ENCODE results near the gene MCUR1. TPM values are rescaled to one million over a fixed set of nuclear protein-coding genes. Genes with fewer than 3 reads are reported as not detected.

Gene MCUR1
- total and polyA plus RNA-seq, 8 donors, result 2.3 to 16.4 (median 8.9) TPM

DNA sequence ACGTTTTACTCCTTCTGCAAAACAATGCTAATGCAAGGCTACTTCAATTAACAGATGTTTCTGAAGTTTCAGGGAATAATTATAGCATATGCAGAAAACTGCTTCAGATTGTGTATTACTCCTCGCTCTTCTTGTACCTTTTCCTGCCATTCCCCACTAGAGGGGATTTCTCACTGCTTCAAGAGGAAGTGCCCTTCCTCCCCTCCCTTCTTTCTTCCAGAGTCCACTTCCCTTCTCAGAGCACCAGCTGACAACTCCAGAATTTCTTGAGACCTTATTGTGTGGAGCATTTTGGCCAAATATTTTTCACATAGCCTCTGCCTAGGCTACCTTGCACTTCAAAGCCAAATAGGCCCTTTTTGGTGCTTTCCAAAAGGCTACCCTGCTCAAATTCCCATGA, 12.7 kb upstream of the MCUR1 start:
- Histone ChIP-seq H3K9me3 (peaks cover 2 to 17% (median 8%) of the 10 kb centered on the region in 4 donors), H3K4me1 (no peaks in the 10 kb centered on the region), H3K27me3 (peaks cover 0 to 3% (median 0%) of the 10 kb centered on the region in 3 donors), H3K27ac (no peak overlapping the region), H3K36me3 (no peaks in the 10 kb centered on the region), H3K4me3 (no peak overlapping the region)
- intact Hi-C loops (cut with DNase I; ENCODE audit: low total_unique reads), result no loop called here
- TF ChIP-seq POLR2AphosphoS5 (IDR thresholded peaks at IDR 0.05) (no peak), EP300 (IDR thresholded peaks at IDR 0.05) (no peak), POLR2A (IDR thresholded peaks at IDR 0.05) (no peak)
- TF ChIP-seq, protein P1, sequence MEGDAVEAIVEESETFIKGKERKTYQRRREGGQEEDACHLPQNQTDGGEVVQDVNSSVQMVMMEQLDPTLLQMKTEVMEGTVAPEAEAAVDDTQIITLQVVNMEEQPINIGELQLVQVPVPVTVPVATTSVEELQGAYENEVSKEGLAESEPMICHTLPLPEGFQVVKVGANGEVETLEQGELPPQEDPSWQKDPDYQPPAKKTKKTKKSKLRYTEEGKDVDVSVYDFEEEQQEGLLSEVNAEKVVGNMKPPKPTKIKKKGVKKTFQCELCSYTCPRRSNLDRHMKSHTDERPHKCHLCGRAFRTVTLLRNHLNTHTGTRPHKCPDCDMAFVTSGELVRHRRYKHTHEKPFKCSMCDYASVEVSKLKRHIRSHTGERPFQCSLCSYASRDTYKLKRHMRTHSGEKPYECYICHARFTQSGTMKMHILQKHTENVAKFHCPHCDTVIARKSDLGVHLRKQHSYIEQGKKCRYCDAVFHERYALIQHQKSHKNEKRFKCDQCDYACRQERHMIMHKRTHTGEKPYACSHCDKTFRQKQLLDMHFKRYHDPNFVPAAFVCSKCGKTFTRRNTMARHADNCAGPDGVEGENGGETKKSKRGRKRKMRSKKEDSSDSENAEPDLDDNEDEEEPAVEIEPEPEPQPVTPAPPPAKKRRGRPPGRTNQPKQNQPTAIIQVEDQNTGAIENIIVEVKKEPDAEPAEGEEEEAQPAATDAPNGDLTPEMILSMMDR (IDR thresholded peaks at IDR 0.05), result no peak
- WGBS, 5 donors, result 82 to 91% (median 85%) methylated on average over 2 of the region's 2 CpGs
- no peak for DNase-seq

DNA sequence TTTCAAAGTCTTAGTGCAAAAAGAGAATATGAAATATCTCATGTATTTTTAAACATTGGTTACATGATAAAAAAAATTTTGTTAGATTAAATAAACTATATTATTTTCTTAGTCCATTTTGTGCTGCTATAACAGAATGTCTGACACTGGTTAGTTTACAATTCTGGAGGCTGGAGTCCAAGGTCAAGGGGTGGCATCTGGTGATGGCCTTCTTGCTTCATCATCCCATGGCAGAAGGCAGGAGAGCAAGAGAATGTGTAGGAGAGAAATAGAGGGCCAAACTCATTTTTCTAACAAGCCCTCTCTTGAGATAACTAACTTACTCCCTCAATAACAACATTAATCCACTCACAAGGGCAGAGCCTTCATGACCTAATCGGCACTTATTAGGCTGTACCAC, 11.5 kb upstream of the MCUR1 start:
- WGBS, 5 donors, result 91 to 97% (median 96%) methylated on average over 1 of the region's 1 CpG
- TF ChIP-seq POLR2A (IDR thresholded peaks at IDR 0.05) (no peak), POLR2AphosphoS5 (IDR thresholded peaks at IDR 0.05) (no peak), EP300 (IDR thresholded peaks at IDR 0.05) (no peak)
- TF ChIP-seq, protein P1 (IDR thresholded peaks at IDR 0.05), result no peak
- intact Hi-C loops (cut with DNase I; ENCODE audit: low total_unique reads), result no loop called here

DNA sequence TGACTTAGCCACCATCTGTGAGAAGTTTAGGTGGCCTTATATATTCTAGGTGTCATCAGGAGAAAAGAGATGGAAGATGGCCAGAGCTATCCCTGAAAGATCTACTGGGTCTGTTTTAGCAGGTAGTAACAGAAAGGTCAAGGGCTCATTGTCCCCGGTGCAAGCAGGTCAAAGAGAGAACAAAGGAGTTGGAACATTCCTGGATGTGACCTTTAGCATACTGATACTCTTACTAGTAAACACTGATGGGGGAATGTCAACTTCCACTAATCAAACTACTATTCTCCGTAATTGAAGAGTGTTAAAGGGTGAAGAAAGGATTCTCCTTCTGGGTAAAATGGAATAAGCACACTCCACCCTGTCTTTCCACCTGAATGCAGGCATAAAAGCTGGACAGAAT, 4.0 kb upstream of the MCUR1 start:
- peaks cover 0 to 11% (median 10%) of the 10 kb centered on the region in 4 donors for H3K4me1 ChIP-seq
- TF ChIP-seq, protein P1 (IDR thresholded peaks at IDR 0.05), result no peak
- no peaks in the 10 kb centered on the region for H3K9me3 ChIP-seq
- H3K36me3 ChIP-seq, result no peaks in the 10 kb centered on the region
- no peak for DNase-seq
- intact Hi-C loops (cut with DNase I; ENCODE audit: low total_unique reads), result no loop called here
- peaks cover 0 to 3% (median 0%) of the 10 kb centered on the region in 3 donors for H3K27me3 ChIP-seq
- H3K27ac ChIP-seq, result no peak overlapping the region
- 33 to 70% (median 55%) methylated on average over 2 of the region's 2 CpGs for WGBS, 5 donors
- no peak overlapping the region for H3K4me3 ChIP-seq

More for the DNA sequence above, 11.5 kb upstream of the MCUR1 start:
- peaks cover 0 to 3% (median 0%) of the 10 kb centered on the region in 3 donors for H3K27me3 ChIP-seq
- peaks cover 2 to 17% (median 8%) of the 10 kb centered on the region in 4 donors for H3K9me3 ChIP-seq
- no peak overlapping the region for H3K4me3 ChIP-seq
- no peaks in the 10 kb centered on the region for H3K4me1 ChIP-seq
- no peak overlapping the region for H3K27ac ChIP-seq
- H3K36me3 ChIP-seq, result no peaks in the 10 kb centered on the region
- DNase-seq, result no peak

DNA sequence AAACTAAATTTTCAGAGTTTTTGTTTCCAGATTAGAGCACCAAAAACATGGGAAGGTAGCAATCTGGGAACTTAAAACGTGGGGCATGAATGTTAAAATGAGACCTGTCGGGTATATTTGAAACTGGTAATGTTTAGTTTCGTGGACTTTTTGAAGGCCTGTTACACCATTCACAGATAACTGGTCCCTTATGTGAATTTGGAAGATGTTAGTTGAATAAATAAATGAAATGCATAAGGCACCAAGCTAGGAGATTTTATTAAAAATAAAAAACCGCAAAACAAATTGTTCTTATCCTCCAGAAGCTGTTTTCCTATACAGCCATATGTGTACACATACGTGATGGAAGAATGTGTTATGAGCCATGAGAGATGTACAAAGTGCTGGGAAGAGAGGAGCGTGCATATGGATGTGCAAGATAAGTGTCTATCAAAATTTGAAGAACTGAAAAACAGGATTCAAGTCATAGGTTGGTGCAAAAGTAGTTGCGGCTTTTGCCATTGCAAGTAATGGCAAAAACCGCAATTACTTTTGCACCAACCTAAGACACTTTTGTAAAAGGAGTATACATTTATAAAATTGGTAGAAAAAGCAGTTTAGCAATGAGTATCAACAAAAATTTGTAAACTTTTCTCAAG, 700 bp upstream of the MCUR1 start:
- no peaks in the 10 kb centered on the region for H3K36me3 ChIP-seq
- 32 to 41% (median 39%) methylated on average over 8 of the region's 8 CpGs for WGBS, 5 donors
- H3K4me1 ChIP-seq, result peaks cover 10 to 43% (median 41%) of the 10 kb centered on the region in 4 donors
- peak overlapping the region; percentile 88 to 97 (median 90) for H3K4me3 ChIP-seq
- H3K27ac ChIP-seq, result peak overlapping the region; percentile 91 to 98 (median 97)
- no peaks in the 10 kb centered on the region for H3K27me3 ChIP-seq
- intact Hi-C loops (cut with DNase I; ENCODE audit: low total_unique reads), result no loop called here
- H3K9me3 ChIP-seq, result no peaks in the 10 kb centered on the region
- TF ChIP-seq, protein P1 (IDR thresholded peaks at IDR 0.05), result no peak
- TF ChIP-seq POLR2AphosphoS5 (IDR thresholded peaks at IDR 0.05) (no peak), EP300 (IDR thresholded peaks at IDR 0.05) (no peak), POLR2A (IDR thresholded peaks at IDR 0.05) (no peak)
- DNase-seq, result peak in 1 of 2 donors; percentile 23
